Measurements from ENCODE around the gene SYCN. TPM values are rescaled to one million over a fixed set of nuclear protein-coding genes. Genes with fewer than 3 reads are reported as not detected.
"Not testable (repeated sequence)": the region's sequence is repeated elsewhere in the genome, so short reads cannot be mapped to it uniquely, and the experiment has no call there.

SYCN gene
- total RNA-seq, 4 donors from 2014 or later, result not detected

DNA sequence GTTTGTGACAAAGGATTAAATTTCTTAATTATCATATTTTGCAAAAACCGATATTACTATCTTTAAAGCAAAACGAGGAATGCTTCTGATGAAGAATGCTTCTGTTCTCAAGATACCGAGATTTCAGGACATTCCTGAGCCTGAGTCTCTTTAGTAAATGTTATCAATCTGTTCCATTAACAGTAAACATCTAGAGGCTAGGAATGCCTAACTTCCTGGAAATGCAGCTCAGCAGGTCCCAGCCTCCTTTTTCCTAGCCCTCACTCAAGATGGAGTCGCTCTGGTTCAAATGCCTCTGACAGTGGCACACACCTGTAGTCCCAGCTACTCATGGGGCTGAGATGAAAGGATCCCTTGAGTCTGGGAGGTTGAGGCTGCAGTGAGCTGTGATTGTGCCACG lies 47.0 kb upstream of the SYCN start:
- peaks cover 43% of the 10 kb centered on the region for H3K27me3 ChIP-seq
- H3K9me3 ChIP-seq, result no peaks in the 10 kb centered on the region
- H3K4me1 ChIP-seq, result peaks cover 13% of the 10 kb centered on the region
- WGBS, result 83% methylated on average over 5 of the region's 5 CpGs
- H3K27ac ChIP-seq, result no peak overlapping the region
- no peak for DNase-seq (ENCODE audit: low spot score in 2 of 2)
- no peaks in the 10 kb centered on the region for H3K36me3 ChIP-seq
- TF ChIP-seq, protein P1, sequence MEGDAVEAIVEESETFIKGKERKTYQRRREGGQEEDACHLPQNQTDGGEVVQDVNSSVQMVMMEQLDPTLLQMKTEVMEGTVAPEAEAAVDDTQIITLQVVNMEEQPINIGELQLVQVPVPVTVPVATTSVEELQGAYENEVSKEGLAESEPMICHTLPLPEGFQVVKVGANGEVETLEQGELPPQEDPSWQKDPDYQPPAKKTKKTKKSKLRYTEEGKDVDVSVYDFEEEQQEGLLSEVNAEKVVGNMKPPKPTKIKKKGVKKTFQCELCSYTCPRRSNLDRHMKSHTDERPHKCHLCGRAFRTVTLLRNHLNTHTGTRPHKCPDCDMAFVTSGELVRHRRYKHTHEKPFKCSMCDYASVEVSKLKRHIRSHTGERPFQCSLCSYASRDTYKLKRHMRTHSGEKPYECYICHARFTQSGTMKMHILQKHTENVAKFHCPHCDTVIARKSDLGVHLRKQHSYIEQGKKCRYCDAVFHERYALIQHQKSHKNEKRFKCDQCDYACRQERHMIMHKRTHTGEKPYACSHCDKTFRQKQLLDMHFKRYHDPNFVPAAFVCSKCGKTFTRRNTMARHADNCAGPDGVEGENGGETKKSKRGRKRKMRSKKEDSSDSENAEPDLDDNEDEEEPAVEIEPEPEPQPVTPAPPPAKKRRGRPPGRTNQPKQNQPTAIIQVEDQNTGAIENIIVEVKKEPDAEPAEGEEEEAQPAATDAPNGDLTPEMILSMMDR (IDR thresholded peaks at IDR 0.05), result no peak
- no peak for TF ChIP-seq EP300 (IDR thresholded peaks at IDR 0.05)
- no peak overlapping the region for H3K4me3 ChIP-seq

DNA sequence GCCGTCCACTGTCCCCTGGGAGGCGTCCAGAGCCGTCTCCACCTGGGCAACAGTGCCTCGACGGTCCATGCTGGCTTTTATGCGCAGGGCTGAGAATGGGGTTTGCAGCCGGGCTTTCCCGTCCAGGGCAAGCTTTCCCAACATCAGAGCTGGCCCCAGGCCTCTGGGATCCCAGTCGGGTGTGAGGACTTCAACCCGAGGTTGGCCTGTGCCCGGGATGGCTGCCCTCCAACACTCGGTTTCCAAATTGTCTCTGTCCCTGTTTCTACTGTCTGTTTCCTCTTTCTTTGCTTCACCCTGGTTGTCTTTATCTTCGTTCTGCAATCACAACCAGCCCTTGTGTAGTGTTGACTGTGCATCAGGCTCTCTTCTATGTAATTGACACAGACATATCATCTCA lies 44.7 kb upstream of the SYCN start, which contains the start of gene IFNL4:
IFNL4 (minus strand) TSS at position 51 of the 400 bp plus-strand sequence.
- no peak within 1 kb of the TSS for H3K27ac ChIP-seq
- H3K36me3 ChIP-seq, result no peaks in the 10 kb centered on the region
- no peak for TF ChIP-seq POLR2A (IDR thresholded peaks at IDR 0.05)
- TF ChIP-seq, protein P1 (IDR thresholded peaks at IDR 0.05), result no peak
- H3K4me3 ChIP-seq, result peak within 1 kb of the TSS; percentile 15
- H3K4me1 ChIP-seq, result peaks cover 13% of the 10 kb centered on the region
- no peak for DNase-seq (ENCODE audit: low spot score in 2 of 2)
- peaks cover 38% of the 10 kb centered on the region for H3K27me3 ChIP-seq
- no peaks in the 10 kb centered on the region for H3K9me3 ChIP-seq
- WGBS, result 77% methylated on average over 13 of the region's 13 CpGs

DNA sequence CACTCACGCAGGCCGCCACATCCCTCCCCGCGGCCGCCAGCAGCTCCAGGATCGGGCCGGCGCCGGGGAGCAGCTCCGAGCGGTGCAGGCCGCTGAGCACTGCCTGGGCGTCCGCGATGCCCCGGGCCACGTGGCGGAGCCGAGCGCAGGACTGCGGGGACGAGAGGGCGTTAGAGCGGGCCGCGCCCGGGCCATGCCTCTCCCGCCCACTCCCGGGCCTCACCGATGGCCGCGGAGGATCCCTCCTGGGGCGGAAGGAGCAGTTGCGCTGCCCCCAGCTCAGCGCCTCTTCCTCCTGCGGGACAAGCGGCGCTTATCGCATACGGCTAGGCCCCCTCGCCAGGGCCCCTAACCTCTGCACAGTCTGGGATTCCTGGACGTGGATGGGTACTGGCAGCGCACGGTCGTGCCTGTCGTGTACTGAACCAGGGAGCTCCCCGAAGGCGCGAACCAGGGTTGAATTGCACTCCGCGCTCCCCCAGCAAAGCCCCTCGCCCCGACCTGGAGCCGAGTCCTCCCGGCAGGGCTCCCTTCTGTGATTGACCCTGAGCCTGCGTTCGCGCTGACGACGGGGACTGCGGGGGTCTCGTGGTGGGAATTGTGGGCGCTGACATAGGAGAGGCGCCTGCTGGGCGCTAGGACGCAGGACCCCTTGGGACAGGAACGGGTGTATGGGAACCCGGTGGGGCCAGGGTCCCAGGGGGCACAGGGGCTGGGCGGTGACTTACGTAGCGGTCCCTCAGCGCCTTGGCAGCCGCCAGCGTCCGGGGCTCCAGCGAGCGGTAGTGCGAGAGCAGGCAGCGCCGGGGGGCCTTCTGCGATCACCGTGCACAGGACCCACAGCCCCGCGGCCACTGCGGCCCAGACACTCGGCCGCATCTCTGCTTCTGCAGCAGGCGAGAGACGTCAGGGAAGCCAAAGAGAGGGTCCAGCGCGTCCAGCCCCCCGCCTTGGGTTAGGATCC lies 43.9 kb upstream of the SYCN start:
- Histone ChIP-seq H3K27me3 (peaks cover 41% of the 10 kb centered on the region), H3K4me3 (peak overlapping the region; percentile 15)

DNA sequence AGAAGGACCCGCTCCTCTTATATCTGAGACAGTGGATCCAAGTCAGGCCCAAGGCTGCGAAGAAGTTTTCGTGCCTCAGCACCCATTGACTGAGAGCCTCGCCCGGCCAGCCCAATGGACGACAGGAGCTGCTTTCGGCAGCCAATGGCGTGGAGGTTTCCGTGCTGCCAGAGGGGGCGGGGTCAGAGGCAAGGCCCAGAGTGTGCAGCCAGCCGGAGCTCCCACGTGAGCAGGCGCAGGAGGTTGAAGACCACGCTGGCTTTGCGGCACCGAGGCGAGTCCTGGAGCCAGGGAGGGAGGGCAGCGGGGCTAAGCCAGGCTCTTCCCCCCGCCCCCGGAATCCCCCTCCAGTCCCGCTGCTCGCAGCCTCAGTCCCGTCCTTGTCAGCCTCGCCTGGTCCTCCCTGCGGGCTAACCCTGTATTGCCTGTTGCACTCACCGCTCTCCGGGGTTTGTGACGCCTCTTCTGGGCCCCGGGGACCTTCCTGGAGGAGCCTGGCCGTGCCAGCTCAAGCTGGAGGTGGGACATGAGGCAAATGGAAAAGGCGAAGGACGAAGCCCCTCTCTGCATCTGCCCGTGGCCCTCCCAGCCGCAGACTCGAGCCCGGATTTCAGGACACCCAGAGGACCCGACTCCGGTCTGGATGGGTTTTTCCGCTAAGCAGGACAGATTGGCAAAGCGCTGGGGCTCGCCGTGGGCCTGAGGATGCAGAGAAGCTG lies 43.0 kb upstream of the SYCN start:
- Histone ChIP-seq H3K4me1 (peaks cover 13% of the 10 kb centered on the region), H3K27me3 (peaks cover 41% of the 10 kb centered on the region), H3K4me3 (peak overlapping the region; percentile 15), H3K27ac (no peak overlapping the region), H3K36me3 (no peaks in the 10 kb centered on the region), H3K9me3 (no peaks in the 10 kb centered on the region)
- DNase-seq (ENCODE audit: low spot score in 2 of 2), result no peak
- WGBS, result 12% methylated on average over 20 of the region's 42 CpGs
- TF ChIP-seq POLR2AphosphoS5 (IDR thresholded peaks at IDR 0.05) (no peak), POLR2A (IDR thresholded peaks at IDR 0.05) (no peak), EP300 (IDR thresholded peaks at IDR 0.05) (no peak)
- TF ChIP-seq, protein P1 (IDR thresholded peaks at IDR 0.05), result no peak

More for the DNA sequence above, 43.9 kb upstream of the SYCN start:
- DNase-seq (ENCODE audit: low spot score in 2 of 2), result no peak
- H3K27ac ChIP-seq, result no peak overlapping the region
- TF ChIP-seq POLR2AphosphoS5 (IDR thresholded peaks at IDR 0.05) (no peak), EP300 (IDR thresholded peaks at IDR 0.05) (no peak)
- TF ChIP-seq, protein P1 (IDR thresholded peaks at IDR 0.05), result no peak
- H3K36me3 ChIP-seq, result no peaks in the 10 kb centered on the region
- WGBS, result 0% methylated on average over 7 of the region's 92 CpGs
- no peaks in the 10 kb centered on the region for H3K9me3 ChIP-seq
- peaks cover 13% of the 10 kb centered on the region for H3K4me1 ChIP-seq

DNA sequence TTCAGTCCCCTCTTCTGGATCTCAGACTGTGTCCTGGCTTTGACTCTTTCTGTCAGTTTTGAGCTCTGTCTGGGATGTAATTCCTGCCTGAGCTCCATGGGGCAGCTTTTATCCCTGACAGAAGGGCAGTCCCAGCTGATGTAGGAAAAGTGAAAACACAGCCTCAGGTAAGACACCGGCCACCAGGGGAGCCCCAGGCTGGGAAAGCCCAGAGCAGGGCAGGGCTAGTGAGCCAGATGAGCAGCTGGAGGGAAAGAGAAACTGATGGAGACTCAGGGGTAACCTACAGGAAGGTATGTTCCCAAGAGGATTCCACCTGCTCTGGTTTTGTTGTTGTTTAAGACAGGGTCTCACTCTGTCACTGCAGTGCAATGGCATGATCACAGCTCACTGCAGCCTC lies 41.1 kb upstream of the SYCN start:
- not testable (repeated sequence) for H3K9me3 ChIP-seq; DNase-seq (ENCODE audit: low spot score in 2 of 2); H3K4me3 ChIP-seq; H3K36me3 ChIP-seq; H3K27ac ChIP-seq
- Histone ChIP-seq H3K4me1 (peaks cover 13% of the 10 kb centered on the region), H3K27me3 (peaks cover 46% of the 10 kb centered on the region)
- WGBS, result no CpG with 5 or more reads among the region's 1 CpG

DNA sequence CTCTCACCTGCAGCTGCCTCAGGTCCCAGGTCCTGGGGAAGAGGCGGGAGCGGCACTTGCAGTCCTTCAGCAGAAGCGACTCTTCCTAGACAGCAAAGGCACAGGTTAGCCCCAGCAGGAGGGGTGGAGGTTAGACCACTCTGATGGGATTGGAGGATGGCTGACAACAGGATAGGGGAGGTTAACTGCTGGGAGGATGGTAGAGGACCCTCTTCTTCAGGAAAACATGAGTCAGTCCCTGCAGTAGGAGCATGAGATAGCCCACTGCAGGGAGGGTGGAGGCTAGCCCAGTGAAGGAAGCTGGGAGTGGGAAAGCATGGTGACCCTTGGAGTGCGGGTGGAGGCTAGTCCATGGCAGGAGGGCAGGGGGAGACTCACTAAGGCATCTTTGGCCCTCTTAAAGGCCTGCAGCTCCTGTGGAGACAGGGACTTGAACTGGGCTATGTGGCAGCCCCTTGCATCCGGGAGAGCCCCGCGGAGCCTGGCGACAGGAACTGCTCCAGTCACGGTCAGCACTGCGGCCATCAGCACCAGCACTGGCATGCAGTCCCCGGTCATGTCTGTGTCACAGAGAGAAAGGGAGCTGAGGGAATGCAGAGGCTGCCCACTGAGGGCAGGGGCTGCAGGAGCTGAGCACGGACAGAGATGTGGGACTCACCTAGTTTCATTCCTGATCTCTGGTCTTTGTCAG lies 40.5 kb upstream of the SYCN start, which contains the start of gene IFNL3:
IFNL3 (minus strand) TSS at position 597 of the 691 bp plus-strand sequence; CDS start at position 558, 39 bp downstream.
- H3K27ac ChIP-seq; H3K36me3 ChIP-seq; H3K4me3 ChIP-seq; DNase-seq (ENCODE audit: low spot score in 2 of 2); H3K9me3 ChIP-seq: not testable (repeated sequence)
- H3K4me1 ChIP-seq, result peaks cover 13% of the 10 kb centered on the region
- H3K27me3 ChIP-seq, result peaks cover 40% of the 10 kb centered on the region
- 95% methylated on average over 4 of the region's 12 CpGs for WGBS

DNA sequence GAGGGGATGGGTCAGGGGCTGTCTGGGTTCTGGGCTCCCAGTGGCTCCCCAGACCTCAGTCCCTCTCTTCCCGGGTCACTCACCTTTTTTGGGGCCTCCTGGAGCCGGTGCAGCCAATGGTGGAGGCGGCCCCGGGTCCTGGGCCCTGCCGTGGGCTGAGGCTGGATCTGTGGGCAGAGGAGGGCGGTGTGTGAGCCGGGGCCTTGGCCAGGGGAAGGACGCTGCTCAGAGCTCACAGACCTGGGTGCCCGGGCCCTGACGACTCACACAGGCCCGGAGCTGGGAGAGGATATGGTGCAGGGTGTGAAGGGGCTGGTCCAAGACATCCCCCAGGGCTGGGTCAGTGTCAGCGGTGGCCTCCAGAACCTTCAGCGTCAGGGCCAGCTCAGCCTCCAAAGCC lies 39.7 kb upstream of the SYCN start:
- 79% methylated on average over 13 of the region's 13 CpGs for WGBS

More for the DNA sequence above, 39.7 kb upstream of the SYCN start:
- Histone ChIP-seq H3K4me1 (peaks cover 13% of the 10 kb centered on the region), H3K27me3 (peaks cover 32% of the 10 kb centered on the region)
- H3K27ac ChIP-seq; H3K4me3 ChIP-seq; DNase-seq (ENCODE audit: low spot score in 2 of 2); H3K36me3 ChIP-seq; H3K9me3 ChIP-seq: not testable (repeated sequence)

Measured in suprapubic skin (tissue), 4 donors.